Left renal cortex interstitium (tissue), 4 donors: ENCODE data around the gene FCER1G. TPM values are rescaled to one million over a fixed set of nuclear protein-coding genes. Genes with fewer than 3 reads are reported as not detected.
A peak's percentile ranks its signal among the peaks of the same experiment; 100 is the strongest.
"Not testable (repeated sequence)": the region's sequence is repeated elsewhere in the genome, so short reads cannot be mapped to it uniquely, and the experiment has no call there.

Experiments
- DNase-seq, 4 donors: peaks; one replicate each; pipeline ENCODE4 v3.0.0-alpha.2; 2013; ENCODE audit warnings: low read depth in 4 of 4, low spot score in 2 of 4, missing footprints in 1 of 4
- polyA plus RNA-seq, 4 donors: library from polyadenylated mRNA; unstranded; fragments of 120-200 nt; gene quantifications; one replicate each; pipeline ENCODE4 v1.2.1, GENCODE V29; 2013; ENCODE audit not compliant: insufficient read length in 4 of 4

FCER1G gene
- polyA plus RNA-seq, 4 donors: 10.0 to 16.1 (median 11.8) TPM

DNA sequence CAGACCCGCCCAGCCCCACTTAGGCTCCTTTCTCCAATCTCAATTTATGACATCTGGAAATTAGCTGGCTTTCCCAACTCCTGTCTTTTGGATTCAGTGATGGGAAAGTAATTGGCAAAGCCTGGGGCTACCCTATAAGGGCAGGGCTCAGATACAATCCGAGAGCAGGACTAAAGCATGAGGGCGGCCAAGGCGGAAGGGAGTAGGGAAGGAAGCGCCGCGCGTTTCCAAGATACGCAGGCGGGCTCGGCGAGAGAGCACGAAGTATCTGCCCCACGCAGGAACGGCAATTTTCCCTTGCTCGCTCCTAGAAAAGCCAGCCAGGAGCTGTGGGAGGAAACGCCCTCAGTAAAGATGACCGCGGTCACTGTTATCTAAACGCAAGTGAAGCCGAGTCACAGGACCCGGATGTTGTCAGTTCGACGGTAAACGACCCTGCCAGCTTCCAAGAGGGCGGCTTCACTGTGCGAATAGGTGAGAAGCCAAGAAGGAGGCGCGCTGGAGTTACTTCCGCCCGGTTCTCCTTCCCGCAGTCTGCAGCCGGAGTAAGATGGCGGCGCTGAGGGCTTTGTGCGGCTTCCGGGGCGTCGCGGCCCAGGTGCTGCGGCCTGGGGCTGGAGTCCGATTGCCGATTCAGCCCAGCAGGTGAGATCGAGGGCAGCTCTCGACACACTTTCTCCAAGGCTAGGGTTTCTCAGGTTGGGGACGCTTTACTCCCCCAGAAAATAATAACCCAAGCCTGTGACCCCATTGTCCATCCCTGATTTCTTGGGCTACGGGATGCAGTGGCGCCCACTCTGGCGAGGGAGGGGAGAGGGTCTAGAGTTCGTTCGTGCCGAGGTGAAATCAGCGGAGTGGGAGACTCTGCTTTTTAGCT, 13.0 kb upstream of the FCER1G start, which contains the start of gene NDUFS2:
TSS of gene NDUFS2 (plus strand) at position 532 of the 877 bp plus-strand sequence. CDS start at position 551, 19 bp downstream.
- DNase-seq: peak; percentile 95 to 99 (median 98)

DNA sequence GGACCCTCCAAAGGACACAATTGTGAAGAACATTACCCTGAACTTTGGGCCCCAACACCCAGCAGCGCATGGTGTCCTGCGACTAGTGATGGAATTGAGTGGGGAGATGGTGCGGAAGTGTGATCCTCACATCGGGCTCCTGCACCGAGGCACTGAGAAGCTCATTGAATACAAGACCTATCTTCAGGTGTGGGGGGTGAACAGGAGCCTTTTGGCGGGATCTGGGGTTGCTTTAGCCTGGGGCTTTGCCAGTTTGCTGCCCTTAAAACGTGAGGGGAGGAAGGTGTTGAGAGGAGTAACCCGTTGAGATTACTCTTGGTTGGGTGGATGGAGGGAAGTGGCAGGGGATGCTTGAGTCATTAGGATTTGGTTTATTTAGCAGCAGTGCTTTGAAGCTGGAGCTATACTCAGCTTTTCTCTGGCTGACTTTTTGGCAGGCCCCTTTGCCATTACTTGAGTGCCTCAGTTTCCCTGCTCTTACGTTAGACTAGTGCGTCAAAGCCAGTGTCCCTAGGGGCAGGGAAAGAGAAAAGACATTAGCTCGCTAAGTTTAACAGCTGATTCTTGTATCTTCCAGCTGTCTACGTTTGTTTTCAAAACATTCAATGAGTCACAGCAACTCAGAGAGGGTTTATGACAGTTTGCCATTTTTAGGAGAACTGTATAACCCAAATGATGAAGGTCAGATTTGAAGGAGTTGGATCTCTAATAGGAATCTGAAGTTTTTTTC, 8.5 kb upstream of the FCER1G start:
- no peak for DNase-seq

DNA sequence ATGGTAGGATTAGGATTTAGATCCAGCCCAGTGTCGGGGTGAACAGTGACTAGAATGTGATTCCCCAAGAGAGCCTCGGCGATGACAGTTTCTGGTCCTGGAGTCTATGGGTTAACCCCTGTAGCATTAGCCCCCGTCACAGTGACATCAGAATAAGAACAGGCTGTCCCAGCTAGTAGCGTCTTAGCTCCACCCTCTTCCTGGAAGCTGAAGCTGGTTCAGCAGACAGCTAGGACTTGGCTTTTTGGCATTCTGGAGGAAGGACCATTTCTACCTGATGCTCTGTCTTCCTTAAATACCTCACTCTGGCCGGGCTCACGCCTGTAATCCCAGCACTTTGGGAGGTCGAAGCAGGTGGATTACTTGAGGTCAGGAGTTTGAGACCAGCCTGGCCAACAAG, 7.9 kb upstream of the FCER1G start:
- DNase-seq: no peak

DNA sequence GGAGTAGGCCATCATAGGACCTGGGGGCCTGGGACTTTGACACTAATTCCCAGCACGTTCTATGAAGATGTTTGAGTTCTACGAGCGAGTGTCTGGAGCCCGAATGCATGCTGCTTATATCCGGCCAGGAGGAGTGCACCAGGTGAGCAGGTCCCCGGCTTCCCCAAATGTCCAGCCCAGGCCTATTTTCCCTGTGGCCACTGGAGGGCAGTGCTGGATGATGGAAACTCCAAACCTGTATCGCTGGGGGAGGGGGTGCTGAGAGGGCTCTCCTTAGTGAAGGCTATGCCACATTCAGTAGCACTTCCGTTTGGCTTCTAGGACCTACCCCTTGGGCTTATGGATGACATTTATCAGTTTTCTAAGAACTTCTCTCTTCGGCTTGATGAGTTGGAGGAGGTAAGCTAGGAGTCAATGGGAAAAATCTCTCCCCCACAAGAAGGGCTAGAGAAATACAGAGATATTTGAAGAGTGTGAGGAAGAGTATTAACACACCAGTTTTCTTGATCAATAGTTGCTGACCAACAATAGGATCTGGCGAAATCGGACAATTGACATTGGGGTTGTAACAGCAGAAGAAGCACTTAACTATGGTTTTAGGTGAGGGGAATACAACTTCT, 5.2 kb upstream of the FCER1G start:
- peak in 1 of 4 donors; percentile 68 for DNase-seq

DNA sequence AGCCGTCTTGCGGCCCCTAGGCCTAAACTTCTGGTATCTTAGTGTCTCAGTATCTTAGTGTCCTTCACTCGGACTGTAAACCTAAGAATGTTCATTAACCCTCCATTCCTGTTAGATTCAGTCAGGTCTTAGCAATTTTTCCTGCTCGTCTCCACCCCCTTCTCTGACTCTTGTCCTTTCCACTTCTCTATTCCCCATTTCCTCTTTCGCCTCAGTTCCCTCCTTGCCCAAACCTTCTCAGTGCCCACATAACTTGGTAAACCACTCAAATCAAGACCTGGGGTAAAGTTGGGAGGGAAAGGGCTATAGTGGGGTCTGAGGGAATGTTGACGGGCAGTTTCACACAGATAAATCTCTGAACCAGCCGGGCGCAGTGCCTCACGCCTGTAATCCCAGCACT, 726 bp upstream of the FCER1G start:
- DNase-seq: no peak

DNA sequence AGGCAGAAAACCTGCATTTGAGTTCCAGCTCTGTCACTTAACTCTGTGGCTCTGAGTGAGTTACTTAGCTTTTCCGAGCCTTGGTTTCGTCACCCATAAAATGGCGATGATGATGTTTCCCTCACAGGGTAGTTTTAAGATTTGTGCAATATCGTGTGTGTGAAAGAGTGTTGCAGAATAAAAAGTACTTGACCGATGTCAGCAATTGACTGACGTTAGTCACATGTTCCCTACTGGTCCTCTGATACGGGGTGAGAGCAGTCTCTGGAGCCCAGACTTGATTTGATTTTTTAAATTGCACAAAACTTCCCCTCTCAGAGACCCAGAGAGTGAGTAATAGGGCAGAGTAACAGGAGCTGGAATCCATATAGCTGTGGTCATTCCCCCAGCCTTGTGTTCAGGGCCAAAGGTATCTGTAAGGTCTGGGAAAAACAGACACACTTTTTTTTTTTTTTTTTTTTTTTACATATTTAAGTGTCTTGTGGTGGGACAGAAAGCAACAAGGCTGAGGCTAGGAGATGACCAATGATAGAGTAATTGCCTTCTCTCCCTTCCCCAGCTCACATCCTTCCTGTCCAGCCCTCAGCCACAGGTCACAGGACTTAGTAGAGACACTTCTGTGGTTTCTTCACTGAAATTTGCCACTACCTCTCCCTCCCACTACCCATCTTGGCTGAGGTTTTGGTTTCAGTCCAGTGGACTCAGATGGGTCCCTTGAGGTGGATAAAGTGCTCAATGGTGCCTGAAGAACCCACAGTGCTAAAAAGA, 2.0 kb downstream of the FCER1G start:
- no peak for DNase-seq

DNA sequence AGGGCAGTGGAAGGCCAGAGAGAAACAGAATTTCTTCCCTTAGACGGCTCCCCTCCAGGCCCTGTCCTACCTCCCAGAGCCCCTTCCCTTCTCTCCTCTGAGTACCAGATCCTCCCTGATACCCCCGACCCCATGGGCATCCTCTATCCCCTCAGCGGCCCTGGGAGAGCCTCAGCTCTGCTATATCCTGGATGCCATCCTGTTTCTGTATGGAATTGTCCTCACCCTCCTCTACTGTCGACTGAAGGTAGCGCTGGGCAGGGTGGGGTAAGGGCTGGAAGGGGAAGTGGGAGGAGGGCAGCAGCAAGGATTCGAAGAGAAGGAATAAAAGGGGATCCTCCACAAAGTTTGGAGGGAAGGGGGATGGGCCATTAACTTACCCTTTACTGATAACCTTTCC, 2.7 kb downstream of the FCER1G start:
- DNase-seq: no peak

DNA sequence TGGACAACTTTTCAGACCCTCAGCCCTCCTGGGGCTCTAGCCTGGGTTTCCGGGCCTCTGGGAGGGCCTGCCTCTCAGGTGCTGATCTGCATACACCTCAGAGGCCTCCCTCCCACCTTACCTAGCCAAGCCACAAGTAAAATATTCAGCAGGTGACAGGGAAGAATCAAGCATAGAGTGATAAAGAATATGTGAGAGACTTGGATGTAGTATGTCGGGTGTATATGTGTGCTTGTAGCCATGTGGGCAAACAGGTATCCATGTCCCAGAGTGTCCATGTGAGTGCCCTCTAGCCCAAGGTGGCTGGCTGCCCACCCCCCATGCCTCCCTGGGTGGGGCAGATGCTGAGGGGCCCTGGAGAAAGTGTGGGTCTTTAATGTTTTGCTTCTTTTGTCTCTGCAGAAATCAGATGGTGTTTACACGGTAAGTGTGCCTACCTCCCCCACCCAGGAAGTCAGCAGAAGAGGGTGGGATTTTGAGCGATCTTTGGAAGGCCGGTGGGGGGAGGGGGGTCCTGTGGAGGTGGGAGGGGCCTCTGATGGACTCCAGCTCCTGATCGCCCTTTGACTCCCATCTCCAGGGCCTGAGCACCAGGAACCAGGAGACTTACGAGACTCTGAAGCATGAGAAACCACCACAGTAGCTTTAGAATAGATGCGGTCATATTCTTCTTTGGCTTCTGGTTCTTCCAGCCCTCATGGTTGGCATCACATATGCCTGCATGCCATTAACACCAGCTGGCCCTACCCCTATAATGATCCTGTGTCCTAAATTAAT, 3.4 kb downstream of the FCER1G start:
- DNase-seq: no peak

DNA sequence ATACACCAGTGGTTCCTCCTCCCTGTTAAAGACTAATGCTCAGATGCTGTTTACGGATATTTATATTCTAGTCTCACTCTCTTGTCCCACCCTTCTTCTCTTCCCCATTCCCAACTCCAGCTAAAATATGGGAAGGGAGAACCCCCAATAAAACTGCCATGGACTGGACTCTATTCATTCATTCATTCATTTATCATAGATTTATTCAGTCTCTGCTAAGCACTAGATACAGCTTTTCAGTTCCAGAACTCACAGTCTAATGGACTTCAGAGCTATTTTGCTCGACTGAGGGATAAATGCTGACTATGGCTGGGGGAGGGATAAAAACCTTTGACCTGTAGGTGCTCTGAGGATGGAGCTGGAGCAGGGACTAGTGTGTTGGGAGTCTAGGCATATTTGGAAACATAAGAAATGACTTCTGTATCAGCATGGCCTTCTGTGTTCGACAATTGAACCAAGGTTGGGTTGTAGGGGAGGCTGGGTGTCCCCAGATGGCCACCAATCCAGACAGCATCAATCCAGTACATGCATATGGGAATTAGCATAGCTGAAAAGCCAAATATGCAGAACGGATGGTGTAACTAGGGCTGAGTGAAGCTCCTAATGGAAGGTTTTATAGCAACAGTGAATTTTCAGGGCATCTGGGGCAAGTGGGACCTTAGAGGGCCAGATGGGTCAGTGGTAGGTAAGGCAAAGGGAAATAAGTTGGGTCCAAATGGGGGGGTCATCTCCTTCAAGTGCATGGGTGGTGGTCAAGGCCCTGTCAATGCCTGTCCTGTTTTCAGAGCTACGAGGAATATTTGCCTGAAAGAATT, 4.2 kb downstream of the FCER1G start:
- no peak for DNase-seq

DNA sequence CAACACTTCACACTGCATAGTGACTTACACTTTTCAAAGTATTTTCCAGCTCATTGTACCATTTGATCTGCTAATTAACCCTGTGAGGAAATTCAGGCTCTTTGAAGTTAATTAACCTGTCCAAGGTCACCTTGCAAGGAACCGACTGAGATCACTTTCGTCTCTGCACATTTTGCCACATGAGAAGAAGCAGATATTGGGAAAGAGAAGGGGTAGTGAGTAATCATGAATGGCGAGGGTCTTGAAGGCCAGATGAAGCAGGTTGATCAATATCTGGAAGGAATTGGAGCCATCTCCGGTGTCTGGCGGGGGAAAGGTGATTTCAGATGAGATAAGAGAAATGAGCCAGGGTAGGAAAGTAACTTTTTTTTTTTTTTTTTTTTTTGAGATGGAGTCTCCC, 4.9 kb downstream of the FCER1G start:
- no peak for DNase-seq

DNA sequence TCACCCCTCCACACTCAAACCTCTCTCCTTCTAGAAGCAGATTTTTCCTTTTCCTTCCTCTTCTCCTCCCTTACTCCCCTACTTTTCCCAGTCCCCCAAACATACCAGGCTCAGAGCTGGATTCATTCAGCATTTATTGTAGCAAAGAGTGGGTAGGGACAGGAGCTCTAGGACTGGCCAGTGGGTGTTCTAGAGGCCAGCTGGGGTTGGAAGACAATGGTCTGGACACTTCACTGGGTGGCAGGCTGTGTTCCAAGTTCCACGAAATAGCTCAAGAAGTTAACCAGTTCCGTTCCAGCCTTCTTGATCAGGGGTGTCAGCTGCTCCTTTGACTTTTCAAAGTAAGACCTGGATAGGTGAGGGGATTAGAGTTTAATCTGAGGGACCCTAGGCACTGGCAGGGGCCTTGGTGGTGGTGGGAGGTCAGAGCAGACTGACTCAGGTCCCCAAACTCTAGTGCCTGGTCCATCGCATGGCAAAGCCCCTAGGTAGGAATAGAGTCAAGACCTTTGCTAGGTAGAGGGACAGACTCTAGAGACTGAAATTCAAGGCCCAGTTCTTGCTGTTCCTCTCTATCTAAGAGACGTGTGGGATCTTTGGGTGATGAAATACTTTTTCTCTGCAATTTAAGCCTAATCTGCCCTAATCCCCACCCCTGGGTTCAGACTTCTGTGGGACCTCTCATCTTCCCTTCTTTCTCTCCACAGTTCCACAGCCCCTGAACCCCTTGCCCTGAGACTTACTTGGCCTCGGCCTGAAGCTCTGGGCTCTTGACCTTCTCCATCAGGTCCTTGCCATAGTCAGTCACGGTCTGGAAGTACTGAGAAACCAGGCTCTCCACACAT, 7.3 kb downstream of the FCER1G start:
- DNase-seq: no peak

DNA sequence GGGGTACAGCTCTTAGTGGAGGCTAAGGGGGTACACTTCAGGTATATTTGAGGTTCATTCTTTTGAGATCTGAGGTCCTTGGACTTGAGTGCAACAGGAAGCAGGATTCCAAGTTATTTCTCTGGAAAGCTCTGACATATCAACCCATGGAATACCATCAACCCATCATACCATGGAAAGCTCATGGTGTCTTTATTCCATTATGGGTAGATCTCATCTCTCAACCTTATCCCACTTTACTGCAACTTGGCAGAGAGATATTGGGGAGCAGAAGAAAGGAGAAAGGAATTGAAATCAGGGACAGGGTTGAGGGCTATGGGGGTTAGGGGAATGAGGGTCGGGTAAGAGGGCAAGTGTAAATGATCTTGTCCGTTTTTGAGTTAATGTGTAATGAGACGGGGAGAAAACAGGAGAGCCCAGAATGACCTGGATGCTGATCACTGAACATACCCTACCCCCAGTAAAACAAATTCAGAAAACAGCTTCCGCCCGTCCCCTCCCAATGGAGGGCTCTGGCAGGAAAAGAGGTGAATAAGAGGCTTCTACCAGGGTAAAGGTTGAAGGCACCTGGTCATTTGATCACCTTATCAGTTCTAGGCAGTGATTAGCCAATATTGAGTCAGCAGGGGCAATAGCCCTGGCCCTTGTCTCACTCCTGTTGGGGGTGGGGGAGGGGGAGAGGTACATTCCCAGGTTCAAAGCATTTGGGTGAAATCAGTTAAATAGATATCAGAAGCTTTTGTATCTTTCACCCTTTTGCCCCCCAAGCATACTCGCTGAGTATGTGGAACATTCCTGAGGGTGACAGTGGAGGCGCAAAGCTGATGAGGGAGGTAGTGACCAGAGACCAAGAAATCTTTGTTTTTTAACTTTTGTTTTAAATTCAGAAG, 9.0 kb downstream of the FCER1G start:
- DNase-seq: no peak

DNA sequence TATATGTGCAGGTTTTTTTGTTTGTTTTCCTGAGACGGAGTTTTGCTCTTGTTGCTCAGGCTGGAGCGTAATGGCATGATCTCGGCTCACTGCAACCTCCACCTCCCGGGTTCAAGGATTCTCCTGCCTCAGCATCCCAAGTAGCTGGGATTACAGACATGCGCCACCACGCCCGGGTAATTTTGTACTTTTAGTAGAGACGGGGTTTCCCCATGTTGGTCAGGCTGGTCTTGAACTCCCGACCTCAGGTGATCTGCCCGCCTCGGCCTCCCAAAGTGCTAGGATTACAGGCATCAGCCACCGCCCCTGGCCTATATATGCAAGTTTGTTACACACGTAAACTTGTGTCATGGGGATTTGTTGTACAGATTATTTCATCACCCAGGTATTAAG, 9.6 kb downstream of the FCER1G start:
- not testable (repeated sequence) for DNase-seq

DNA sequence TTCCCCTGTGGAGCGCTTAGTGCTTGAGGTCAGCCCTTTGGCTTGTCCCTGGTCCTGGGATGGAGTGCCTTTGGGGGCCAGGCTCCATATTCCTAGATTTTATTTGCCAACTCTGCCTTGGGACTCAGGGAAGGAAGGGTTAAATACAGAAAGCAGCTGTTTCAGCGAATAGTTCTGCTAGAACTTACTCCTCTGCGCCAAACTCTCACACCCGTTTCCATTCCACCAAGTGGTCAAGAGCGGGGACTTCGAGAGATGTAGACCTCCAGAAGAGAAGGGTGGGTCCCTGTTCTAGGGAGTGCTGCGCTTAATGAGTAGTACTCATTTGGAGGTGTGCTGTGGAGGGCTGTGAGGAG, 10.1 kb downstream of the FCER1G start:
- DNase-seq: no peak

DNA sequence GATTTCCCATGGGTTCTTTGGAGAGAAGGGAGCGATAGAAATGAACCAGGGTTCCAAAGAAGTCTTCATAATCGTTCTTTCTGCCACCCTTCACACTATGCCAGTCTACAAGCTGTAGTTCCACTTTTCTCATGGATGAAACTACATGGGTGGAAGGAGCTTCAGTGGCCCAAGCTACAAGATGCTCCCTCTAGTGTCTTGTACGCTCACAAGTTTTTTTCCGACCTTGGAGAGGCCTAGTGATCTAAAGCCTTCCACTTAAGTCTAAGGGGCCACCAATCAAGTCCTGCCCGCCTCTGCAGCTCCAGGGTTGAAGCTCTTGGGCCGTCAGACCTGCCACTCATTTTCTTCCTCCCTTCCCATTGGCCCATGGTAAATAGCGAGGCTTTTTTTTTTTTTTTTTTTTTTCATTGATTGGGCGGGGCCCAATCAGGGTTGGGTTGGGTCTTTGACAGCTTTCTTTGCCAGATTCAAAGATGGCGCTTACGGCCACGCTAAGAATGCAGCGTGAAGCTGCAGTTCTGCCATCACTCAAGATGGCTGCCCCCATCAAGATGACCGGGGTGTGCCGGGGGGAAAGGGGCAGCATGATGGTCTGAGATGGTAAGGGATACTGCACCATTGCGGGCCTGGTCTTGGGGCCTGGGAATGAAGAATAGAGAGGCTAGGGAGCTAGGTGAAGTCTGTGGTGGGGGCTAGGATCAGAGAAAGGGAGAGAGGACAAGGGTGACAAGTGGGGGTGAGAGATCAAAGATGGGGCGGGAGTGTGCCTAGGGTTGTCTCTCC, 10.6 kb downstream of the FCER1G start, which contains the start of gene TOMM40L:
TSS of gene TOMM40L (plus strand) at position 527 of the 786 bp plus-strand sequence. CDS start 430 bp downstream, outside the sequence.
- DNase-seq: peak; percentile 85 to 95 (median 89)

DNA sequence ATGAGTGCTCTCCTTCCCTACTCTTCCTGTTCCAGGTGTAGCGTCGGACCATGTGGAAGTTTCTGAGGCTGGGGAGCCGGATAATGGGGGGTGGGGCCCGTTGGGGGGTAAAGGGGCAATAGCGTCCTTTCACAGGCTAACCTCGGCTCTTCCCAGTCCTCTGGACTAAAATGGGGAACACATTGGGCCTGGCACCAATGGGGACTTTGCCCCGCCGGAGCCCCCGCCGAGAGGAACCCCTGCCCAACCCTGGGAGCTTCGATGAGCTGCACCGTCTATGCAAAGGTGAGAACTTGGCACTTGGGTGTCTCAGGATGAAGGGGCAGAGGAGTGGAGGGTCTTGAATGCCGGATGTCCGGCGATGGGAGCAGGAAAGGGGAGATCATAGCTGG, 11.2 kb downstream of the FCER1G start:
- DNase-seq: no peak
